ENCODE measurements around the gene RPL7A. TPM values are rescaled to one million over a fixed set of nuclear protein-coding genes. Genes with fewer than 3 reads are reported as not detected.

Gene RPL7A
- total and polyA plus RNA-seq, 7 donors = 1,013 to 3,403 (median 1,526) TPM

DNA sequence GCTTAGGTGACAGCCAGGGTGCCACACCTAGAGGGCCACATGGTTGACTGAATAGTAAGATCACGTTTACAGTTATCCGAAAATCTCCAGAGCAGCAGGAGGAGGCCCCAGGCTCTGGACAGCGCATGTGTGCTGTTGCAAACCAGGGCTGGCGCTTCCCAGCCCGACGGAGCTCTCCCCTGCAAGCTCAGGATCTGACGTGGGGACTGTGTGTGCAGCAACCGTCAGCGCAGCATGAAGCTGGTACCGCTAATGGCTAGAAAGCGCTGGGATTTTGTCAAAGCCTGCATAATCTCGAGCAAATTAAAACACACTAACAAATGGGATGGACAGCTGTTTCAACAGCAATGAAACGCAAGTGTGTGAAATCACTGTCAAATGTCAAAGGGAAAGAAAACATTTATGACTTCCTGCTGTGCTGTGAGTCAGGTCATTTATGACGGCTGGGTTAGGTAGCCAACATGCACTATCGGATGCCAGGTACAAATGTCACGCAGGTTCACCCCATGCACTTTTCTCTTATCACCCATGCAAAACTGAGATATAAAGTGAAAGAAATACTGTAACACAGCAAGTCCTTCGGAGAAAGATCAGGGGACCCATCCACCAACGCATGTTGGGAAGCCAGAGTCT lies 20.3 kb downstream of the RPL7A start:
- WGBS, 3 donors = 24 to 51% (median 34%) methylated on average over 18 of the region's 18 CpGs
- intact Hi-C loops (cut with DNase I) = no loop called here
- ATAC-seq (peak; percentile 9 to 80 (median 62)), DNase-seq (no peak)
- Histone ChIP-seq H3K36me3 (ENCODE audit: insufficient read depth in 1 of 2, low read depth in 1 of 2) (peaks cover 4 to 64% of the 10 kb centered on the region in 2 donors), H3K27ac (peak overlapping the region; percentile 58), H3K27me3 (ENCODE audit: insufficient read depth in 3 of 3, low read length in 2 of 3) (no peaks in the 10 kb centered on the region), H3K4me3 (no peak overlapping the region), H3K9me3 (no peaks in the 10 kb centered on the region), H3K4me1 (peaks cover 57% of the 10 kb centered on the region)
- TF ChIP-seq CTCF (IDR thresholded peaks at IDR 0.05) = no peak

- H3K4me1 ChIP-seq = peaks cover 67% of the 10 kb centered on the region
- 75 to 87% (median 82%) methylated on average over 6 of the region's 6 CpGs for WGBS, 3 donors
- H3K4me3 ChIP-seq = no peak overlapping the region
- no peaks in the 10 kb centered on the region for H3K9me3 ChIP-seq
- peaks cover 4 to 53% of the 10 kb centered on the region in 2 donors for H3K36me3 ChIP-seq (ENCODE audit: insufficient read depth in 1 of 2, low read depth in 1 of 2)
- DNase-seq (no peak), ATAC-seq (no peak)
- no peak overlapping the region for H3K27ac ChIP-seq
- H3K27me3 ChIP-seq (ENCODE audit: insufficient read depth in 3 of 3, low read length in 2 of 3) = no peaks in the 10 kb centered on the region
- TF ChIP-seq CTCF (IDR thresholded peaks at IDR 0.05) = no peak
- intact Hi-C loops (cut with DNase I) = no loop called here
These were observed 21.4 kb downstream of the RPL7A start for GRCh38 chr9:133369422-133369821.

DNA sequence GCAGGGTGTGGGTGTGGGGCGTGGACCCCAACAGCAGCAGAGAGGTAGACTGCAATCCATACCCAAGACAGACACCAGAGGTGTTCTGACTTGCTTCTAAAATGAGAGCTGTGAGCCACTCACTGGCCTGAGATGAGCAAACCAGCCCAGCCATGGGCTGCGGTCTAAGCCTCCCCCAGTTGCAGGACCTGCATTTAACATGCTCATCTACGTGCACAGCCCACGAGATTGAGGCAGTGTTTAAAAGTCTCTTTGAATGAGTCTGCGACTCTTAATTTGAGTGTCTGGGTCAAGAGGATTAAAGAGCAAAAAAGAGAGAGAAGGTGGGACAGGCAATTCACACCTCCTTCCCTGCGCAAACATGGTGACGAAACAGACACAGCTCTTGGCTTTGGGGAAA lies 21.9 kb downstream of the RPL7A start:
- no peak for DNase-seq
- H3K27me3 ChIP-seq (ENCODE audit: insufficient read depth in 3 of 3, low read length in 2 of 3) = no peaks in the 10 kb centered on the region
- peaks cover 71% of the 10 kb centered on the region for H3K4me1 ChIP-seq
- TF ChIP-seq CTCF (IDR thresholded peaks at IDR 0.05) = no peak
- H3K9me3 ChIP-seq = no peaks in the 10 kb centered on the region
- 82 to 86% (median 83%) methylated on average over 7 of the region's 7 CpGs for WGBS, 3 donors
- intact Hi-C loops (cut with DNase I) = no loop called here
- H3K36me3 ChIP-seq (ENCODE audit: insufficient read depth in 1 of 2, low read depth in 1 of 2) = peaks cover 4 to 48% of the 10 kb centered on the region in 2 donors
- no peak overlapping the region for H3K4me3 ChIP-seq
- no peak for ATAC-seq
- no peak overlapping the region for H3K27ac ChIP-seq

DNA sequence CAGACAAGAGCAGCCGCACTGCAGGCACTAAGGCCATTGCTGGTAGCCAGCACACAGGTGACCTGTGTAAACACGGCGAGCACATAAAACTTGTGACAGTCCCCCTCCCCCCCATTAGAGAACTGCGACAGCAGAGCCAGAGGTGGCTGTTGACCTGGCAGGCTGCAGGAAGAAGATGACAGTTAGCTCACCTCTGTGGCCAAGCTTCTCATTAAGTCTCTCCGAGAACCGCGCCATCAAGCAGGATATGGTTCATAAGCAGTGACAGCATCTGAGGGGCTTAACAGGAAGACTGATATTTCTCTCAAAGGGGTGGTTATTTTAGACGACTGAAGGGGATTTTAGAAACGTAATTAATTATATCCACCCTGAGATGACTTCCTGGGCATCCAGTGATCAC lies 22.7 kb downstream of the RPL7A start:
- Histone ChIP-seq H3K9me3 (no peaks in the 10 kb centered on the region), H3K27ac (no peak overlapping the region), H3K36me3 (ENCODE audit: insufficient read depth in 1 of 2, low read depth in 1 of 2) (peaks cover 2 to 41% of the 10 kb centered on the region in 2 donors), H3K4me3 (no peak overlapping the region), H3K27me3 (ENCODE audit: insufficient read depth in 3 of 3, low read length in 2 of 3) (no peaks in the 10 kb centered on the region), H3K4me1 (peaks cover 71% of the 10 kb centered on the region)
- ATAC-seq (no peak), DNase-seq (no peak)
- intact Hi-C loops (cut with DNase I) = no loop called here
- WGBS, 3 donors = 59 to 68% (median 60%) methylated on average over 9 of the region's 9 CpGs
- no peak for TF ChIP-seq CTCF (IDR thresholded peaks at IDR 0.05)

DNA sequence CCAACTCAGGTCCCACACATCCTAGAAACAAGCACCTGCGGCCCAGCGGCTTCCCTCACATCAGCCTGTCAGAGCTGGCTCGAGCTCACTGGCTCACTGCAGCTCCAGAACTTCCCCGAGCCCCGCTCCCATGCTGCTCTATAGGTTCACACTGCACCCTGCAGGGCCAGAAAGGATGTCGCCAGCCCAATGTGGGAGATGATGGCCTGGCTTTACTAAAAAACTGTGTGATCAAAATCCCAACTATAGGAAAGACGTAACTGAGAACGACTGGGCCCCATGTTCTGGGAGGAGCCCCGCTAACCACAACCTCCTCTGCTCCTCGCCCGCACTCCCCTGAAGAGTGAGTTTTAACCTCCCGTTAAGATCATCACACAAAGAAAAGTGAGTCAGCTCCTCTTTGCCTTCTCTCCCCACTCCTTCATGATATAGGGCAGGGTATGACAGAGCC lies 23.3 kb downstream of the RPL7A start:
- 67 to 76% (median 69%) methylated on average over 12 of the region's 12 CpGs for WGBS, 3 donors
- peaks cover 71% of the 10 kb centered on the region for H3K4me1 ChIP-seq
- no peak overlapping the region for H3K27ac ChIP-seq
- peaks cover 0 to 35% of the 10 kb centered on the region in 2 donors for H3K36me3 ChIP-seq (ENCODE audit: insufficient read depth in 1 of 2, low read depth in 1 of 2)
- no peaks in the 10 kb centered on the region for H3K9me3 ChIP-seq
- no peaks in the 10 kb centered on the region for H3K27me3 ChIP-seq (ENCODE audit: insufficient read depth in 3 of 3, low read length in 2 of 3)
- DNase-seq (no peak), ATAC-seq (no peak)
- intact Hi-C loops (cut with DNase I) = no loop called here
- no peak overlapping the region for H3K4me3 ChIP-seq
- no peak for TF ChIP-seq CTCF (IDR thresholded peaks at IDR 0.05)
